ENCODE measurements around the gene RPP21.

The RPP21 gene

DNA sequence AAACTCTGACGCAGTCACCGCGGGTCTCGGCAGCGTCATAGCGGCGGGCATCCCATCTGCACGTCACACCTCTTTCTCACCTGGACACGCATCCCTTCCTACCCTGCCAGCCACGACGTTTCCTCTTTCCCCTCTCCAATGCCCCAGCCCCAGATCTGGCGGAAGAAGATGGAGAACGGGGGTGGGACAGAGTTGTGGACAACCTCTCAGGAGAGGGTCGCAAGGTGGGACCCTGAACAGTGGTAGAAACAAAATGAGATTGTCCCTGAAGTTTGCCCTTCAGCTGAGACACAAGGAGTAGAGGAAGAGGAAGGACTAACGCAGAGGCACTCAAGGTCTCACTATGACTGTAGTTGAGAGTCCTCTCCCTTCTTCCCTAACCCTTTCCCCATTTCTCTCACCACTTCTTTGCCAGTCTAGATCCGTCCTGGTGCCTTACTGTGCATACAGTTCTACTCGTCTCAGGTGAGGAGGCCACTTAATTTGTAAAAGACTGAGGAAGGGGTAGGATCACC is 17.7 kb upstream of the RPP21 start:
- in situ Hi-C loops (cut with HindIII; ENCODE audit: low sequenced_read_pairs), result no loop called here
- peak overlapping the region; percentile 86 for H3K4me3 ChIP-seq (ENCODE audit: low read depth, low read length)
- no peak for DNase-seq (ENCODE audit: low read depth)
- TF ChIP-seq, protein P1, sequence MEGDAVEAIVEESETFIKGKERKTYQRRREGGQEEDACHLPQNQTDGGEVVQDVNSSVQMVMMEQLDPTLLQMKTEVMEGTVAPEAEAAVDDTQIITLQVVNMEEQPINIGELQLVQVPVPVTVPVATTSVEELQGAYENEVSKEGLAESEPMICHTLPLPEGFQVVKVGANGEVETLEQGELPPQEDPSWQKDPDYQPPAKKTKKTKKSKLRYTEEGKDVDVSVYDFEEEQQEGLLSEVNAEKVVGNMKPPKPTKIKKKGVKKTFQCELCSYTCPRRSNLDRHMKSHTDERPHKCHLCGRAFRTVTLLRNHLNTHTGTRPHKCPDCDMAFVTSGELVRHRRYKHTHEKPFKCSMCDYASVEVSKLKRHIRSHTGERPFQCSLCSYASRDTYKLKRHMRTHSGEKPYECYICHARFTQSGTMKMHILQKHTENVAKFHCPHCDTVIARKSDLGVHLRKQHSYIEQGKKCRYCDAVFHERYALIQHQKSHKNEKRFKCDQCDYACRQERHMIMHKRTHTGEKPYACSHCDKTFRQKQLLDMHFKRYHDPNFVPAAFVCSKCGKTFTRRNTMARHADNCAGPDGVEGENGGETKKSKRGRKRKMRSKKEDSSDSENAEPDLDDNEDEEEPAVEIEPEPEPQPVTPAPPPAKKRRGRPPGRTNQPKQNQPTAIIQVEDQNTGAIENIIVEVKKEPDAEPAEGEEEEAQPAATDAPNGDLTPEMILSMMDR (IDR thresholded peaks at IDR 0.05; ENCODE audit: low read depth, low read length, missing control alignments), result no peak

GRCh38 chr6:30328397-30328796 is 16.6 kb upstream of the RPP21 start:
- in situ Hi-C loops (cut with HindIII; ENCODE audit: low sequenced_read_pairs), result no loop called here

GRCh38 chr6:30329331-30329730 is 15.6 kb upstream of the RPP21 start:
- TF ChIP-seq, protein P1 (IDR thresholded peaks at IDR 0.05; ENCODE audit: low read depth, low read length, missing control alignments), result no peak
- in situ Hi-C loops (cut with HindIII; ENCODE audit: low sequenced_read_pairs), result no loop called here
- no peak for DNase-seq (ENCODE audit: low read depth)
- no peak overlapping the region for H3K4me3 ChIP-seq (ENCODE audit: low read depth, low read length)

More at GRCh38 chr6:30328397-30328796, 16.6 kb upstream of the RPP21 start:
- TF ChIP-seq, protein P1 (IDR thresholded peaks at IDR 0.05; ENCODE audit: low read depth, low read length, missing control alignments), result no peak
- H3K4me3 ChIP-seq (ENCODE audit: low read depth, low read length), result no peak overlapping the region
- no peak for DNase-seq (ENCODE audit: low read depth)

GRCh38 chr6:30331981-30332380 is 13.0 kb upstream of the RPP21 start:
- DNase-seq (ENCODE audit: low read depth), result no peak
- no peak overlapping the region for H3K4me3 ChIP-seq (ENCODE audit: low read depth, low read length)
- TF ChIP-seq, protein P1 (IDR thresholded peaks at IDR 0.05; ENCODE audit: low read depth, low read length, missing control alignments), result no peak
- in situ Hi-C loops (cut with HindIII; ENCODE audit: low sequenced_read_pairs), result no loop called here

DNA sequence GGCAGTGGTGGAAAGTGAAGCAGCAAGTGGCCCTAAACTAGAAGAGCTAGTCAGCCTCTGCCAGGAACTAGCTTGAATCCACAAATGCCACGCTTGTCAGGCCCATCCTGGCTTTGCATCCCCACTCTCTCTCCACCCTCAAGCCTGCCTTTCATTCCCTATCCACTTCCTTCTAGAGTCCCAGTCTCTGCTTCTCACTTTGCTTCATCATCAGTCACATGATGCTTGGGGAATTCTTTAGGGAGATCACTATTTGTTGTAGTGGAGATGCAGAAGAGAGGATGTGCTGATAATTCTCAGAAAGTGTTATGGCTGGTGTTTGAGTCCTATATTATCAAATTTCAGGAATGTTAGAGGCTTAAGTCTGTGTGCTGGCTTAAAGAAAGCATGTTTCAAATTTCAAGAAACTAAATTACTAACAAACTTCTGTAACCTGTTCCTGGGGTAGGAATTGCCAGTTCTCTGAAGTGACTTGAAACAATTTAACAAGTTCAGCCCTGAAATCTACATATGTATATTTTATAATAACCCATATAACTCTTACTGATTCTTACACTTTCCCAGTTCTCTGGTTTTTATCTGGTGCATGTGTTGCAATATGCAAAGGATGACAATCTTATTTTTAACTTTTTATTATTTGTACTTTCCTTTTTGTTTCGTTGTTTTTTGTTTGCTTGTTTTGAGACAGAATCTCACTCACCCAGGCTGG is 10.7 kb upstream of the RPP21 start:
- TF ChIP-seq, protein P1 (IDR thresholded peaks at IDR 0.05; ENCODE audit: low read depth, low read length, missing control alignments), result no peak
- no peak for DNase-seq (ENCODE audit: low read depth)
- no peak overlapping the region for H3K4me3 ChIP-seq (ENCODE audit: low read depth, low read length)
- in situ Hi-C loops (cut with HindIII; ENCODE audit: low sequenced_read_pairs), result no loop called here

- in situ Hi-C loops (cut with HindIII; ENCODE audit: low sequenced_read_pairs), result no loop called here
- H3K4me3 ChIP-seq (ENCODE audit: low read depth, low read length), result no peak overlapping the region
- TF ChIP-seq, protein P1 (IDR thresholded peaks at IDR 0.05; ENCODE audit: low read depth, low read length, missing control alignments), result no peak
- no peak for DNase-seq (ENCODE audit: low read depth)
These were observed 4.3 kb upstream of the RPP21 start for GRCh38 chr6:30340589-30341054.
